Measurements from ENCODE around the gene ACAP3. TPM values are rescaled to one million over a fixed set of nuclear protein-coding genes. Genes with fewer than 3 reads are reported as not detected.
"Not testable (repeated sequence)": the region's sequence is repeated elsewhere in the genome, so short reads cannot be mapped to it uniquely, and the experiment has no call there.

The ACAP3 gene
- total and polyA plus RNA-seq, 2 experiments from 2014 or later, result 59.1 to 63.6 TPM

DNA sequence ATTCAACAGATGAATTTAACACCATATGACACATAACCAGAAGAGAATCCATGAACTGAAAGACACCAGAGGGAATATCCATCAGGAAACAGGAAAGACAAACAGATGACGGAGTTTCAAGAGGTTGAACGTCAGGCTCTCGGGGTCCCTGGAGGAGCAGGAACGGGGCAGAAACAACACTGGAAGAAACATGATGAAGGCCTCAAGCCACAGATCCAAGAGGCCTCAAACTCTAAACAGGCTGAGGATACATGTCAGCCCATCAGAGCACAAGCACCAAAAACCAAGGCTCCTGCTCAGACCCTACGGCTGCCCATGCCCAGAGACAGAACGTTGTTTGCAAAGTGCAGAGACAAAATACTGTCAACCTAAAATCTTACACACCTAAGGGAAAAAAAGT is 9.7 kb upstream of the ACAP3 start:
- no peaks in the 10 kb centered on the region for H3K4me1 ChIP-seq (ENCODE audit: low read depth)
- peaks cover 11% of the 10 kb centered on the region for H3K36me3 ChIP-seq
- H3K4me3 ChIP-seq, result no peak overlapping the region
- H3K27ac ChIP-seq, result no peak overlapping the region
- no peak for DNase-seq (ENCODE audit: low read depth in 1 of 2, low spot score in 1 of 2)
- TF ChIP-seq CTCF (IDR thresholded peaks at IDR 0.05; ENCODE audit: low read depth, low read length), result no peak
- no peaks in the 10 kb centered on the region for H3K9me3 ChIP-seq (ENCODE audit: low read depth)
- H3K27me3 ChIP-seq, result no peaks in the 10 kb centered on the region

DNA sequence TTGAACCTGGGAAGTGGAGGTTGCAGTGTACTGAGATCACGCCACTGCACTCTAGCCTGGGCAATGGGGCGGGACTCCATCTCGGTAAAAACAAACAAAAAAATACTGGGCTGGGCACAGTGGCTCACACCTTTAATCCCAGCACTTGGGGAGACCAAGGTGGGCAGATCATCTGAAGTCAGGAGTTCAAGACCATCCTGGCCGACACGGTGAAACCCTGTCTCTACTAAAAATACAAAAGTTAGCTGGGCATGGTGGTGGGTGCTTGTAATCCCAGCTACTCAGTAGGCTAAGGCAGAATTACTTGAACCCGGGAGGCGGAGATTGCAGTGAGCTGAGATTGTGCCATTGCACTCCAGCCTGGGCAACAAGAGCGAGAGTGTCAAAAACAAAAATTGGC is 8.5 kb upstream of the ACAP3 start:
- peaks cover 16% of the 10 kb centered on the region for H3K36me3 ChIP-seq
- H3K27me3 ChIP-seq; H3K9me3 ChIP-seq (ENCODE audit: low read depth); H3K4me3 ChIP-seq; H3K27ac ChIP-seq; H3K4me1 ChIP-seq (ENCODE audit: low read depth); DNase-seq (ENCODE audit: low read depth in 1 of 2, low spot score in 1 of 2): not testable (repeated sequence)

DNA sequence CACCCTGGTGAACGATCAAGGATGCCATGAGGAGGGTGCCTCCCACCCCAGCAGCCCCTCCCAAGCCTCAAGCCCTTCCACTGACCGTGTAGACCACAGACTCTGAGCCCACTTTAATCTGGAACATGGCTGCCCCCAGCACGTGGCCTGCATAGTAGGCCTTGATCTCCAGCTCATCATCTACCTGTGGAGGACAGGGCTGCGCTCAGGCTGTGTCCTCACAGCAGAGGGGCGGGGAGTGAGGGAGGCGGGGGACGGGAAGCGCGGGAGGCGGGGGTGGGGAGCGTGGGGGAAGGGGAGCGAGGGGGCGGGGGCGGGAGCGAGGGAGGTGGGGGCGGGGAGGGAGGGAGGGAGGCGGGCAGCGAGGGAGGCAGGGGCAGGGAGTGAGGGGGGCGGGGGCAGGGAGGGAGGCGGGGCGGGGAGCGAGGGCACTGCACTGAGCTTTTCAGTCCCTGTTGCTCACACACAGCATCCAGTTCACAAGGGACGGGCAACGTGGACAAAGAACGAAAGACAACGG is 7.8 kb upstream of the ACAP3 start:
- Histone ChIP-seq H3K27me3 (no peaks in the 10 kb centered on the region), H3K4me3 (no peak overlapping the region), H3K27ac (no peak overlapping the region), H3K9me3 (ENCODE audit: low read depth) (no peaks in the 10 kb centered on the region), H3K4me1 (ENCODE audit: low read depth) (no peaks in the 10 kb centered on the region), H3K36me3 (peaks cover 17% of the 10 kb centered on the region)
- no peak for DNase-seq (ENCODE audit: low read depth in 1 of 2, low spot score in 1 of 2)
- TF ChIP-seq CTCF (IDR thresholded peaks at IDR 0.05; ENCODE audit: low read depth, low read length), result no peak

DNA sequence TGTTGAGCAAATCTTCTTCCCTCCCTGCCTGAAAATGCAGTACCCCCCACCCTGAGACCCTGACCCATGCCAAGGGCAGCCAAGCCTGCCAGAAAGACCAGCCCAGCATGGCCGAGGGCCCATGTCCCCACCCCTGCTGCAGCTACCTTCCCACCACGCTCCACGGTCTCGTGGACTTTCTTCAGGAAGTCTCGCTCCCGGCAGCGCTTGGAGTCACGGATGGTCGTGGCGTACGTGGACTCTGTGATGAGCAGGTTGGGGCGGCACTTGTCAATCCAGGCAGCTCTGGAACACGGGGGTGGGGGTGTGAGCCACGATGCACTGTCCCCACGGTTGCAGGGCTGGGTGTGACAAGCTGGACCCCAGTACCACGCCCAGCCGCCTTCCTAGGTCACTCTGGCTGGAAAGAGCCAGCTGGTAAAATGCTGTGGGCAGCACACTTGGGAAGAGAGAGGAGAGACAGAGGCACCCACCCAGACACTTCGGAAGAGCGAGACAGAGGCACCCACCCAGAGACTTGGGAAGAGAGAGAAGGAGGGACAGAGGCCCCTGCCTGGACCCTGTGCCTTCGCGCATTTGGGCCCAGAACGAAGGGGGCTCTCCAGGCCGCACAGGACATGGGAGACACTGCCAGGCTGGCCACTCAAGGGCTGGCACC is 7.1 kb upstream of the ACAP3 start:
- Histone ChIP-seq H3K27ac (no peak overlapping the region), H3K36me3 (peaks cover 17% of the 10 kb centered on the region), H3K4me3 (no peak overlapping the region), H3K4me1 (ENCODE audit: low read depth) (no peaks in the 10 kb centered on the region), H3K27me3 (no peaks in the 10 kb centered on the region), H3K9me3 (ENCODE audit: low read depth) (no peaks in the 10 kb centered on the region)
- no peak for DNase-seq (ENCODE audit: low read depth in 1 of 2, low spot score in 1 of 2)
- no peak for TF ChIP-seq CTCF (IDR thresholded peaks at IDR 0.05; ENCODE audit: low read depth, low read length)

DNA sequence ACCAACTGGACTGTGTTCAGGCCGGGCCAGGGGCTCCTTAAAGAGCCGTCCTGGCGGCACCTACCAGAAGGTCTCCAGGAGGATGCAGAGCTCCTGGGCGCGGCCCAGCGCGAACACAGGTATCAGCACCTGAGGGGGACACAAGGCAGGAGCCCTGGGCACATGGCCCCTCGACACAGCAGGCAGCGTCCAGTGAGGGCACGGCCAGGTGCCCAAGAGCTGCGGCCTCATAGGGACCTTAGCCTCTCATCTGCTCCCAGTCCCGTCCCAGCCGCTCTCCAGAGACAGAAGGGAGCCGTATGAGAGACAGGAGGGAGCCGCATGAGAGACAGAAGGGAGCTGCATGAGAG is 6.5 kb upstream of the ACAP3 start:
- no peaks in the 10 kb centered on the region for H3K4me1 ChIP-seq (ENCODE audit: low read depth)
- no peak overlapping the region for H3K27ac ChIP-seq
- H3K27me3 ChIP-seq, result no peaks in the 10 kb centered on the region
- DNase-seq (ENCODE audit: low read depth in 1 of 2, low spot score in 1 of 2), result no peak
- no peaks in the 10 kb centered on the region for H3K9me3 ChIP-seq (ENCODE audit: low read depth)
- TF ChIP-seq CTCF (IDR thresholded peaks at IDR 0.05; ENCODE audit: low read depth, low read length), result no peak
- no peak overlapping the region for H3K4me3 ChIP-seq
- peaks cover 16% of the 10 kb centered on the region for H3K36me3 ChIP-seq

- Histone ChIP-seq H3K27me3 (no peaks in the 10 kb centered on the region), H3K4me3 (no peak overlapping the region), H3K9me3 (ENCODE audit: low read depth) (no peaks in the 10 kb centered on the region), H3K36me3 (peaks cover 11% of the 10 kb centered on the region), H3K4me1 (ENCODE audit: low read depth) (no peaks in the 10 kb centered on the region), H3K27ac (no peak overlapping the region)
- no peak for DNase-seq (ENCODE audit: low read depth in 1 of 2, low spot score in 1 of 2)
- no peak for TF ChIP-seq CTCF (IDR thresholded peaks at IDR 0.05; ENCODE audit: low read depth, low read length)
Observed at GRCh38 chr1:1313500-1314236, 5.9 kb upstream of the ACAP3 start.

Data from cardiac muscle cell (in vitro differentiated cells and primary cell).